Left renal pelvis (tissue), 4 donors: ENCODE results near the gene RNASEH2A. TPM values are rescaled to one million over a fixed set of nuclear protein-coding genes. Genes with fewer than 3 reads are reported as not detected.

ENCODE experiments used
- DNase-seq, 4 donors: peaks; one replicate each; pipeline ENCODE4 v3.0.0-alpha.2; 2013; ENCODE audit warnings: low read depth in 4 of 4, low spot score in 3 of 4
- polyA plus RNA-seq, 4 donors: library from polyadenylated mRNA; unstranded; fragments of 120-200 nt; gene quantifications; one replicate each; pipeline ENCODE4 v1.2.1, GENCODE V29; 2013; ENCODE audit not compliant: insufficient read length in 4 of 4

Gene RNASEH2A
- 10 to 100 TPM; 25.6 to 38.5 (median 29.9) TPM for polyA plus RNA-seq

DNA sequence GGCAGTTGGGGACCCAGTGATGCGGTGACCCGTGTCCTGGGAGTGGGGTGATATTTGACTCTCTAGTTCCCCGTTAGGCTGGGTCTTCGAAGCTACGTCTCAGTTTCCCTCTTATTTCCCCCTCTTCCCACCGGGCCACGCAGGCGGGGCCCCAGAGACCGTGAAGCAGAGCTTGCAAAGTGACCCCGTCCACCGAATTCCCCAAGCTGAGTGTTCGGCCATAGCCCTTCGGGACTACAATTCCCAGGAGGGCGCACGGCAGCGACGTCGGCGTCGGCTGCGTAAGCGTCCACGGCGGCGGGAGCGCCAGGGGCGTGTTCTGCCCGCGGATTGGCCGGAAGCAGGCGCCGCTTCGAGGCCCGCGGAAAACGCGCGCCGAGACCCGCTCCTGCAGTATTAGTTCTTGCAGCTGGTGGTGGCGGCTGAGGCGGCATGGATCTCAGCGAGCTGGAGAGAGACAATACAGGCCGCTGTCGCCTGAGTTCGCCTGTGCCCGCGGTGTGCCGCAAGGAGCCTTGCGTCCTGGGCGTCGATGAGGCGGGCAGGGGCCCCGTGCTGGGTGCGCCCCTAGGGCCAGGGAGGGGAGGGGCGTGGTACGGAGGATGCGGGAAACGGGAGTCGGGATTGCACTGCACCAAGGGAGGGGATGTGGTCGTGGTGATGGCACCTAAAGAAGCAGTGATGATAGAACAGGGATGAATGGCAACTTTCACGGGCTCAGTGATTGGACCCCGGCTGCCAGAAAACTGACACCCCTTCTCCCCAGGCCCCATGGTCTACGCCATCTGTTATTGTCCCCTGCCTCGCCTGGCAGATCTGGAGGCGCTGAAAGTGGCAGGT, at the start of gene RNASEH2A:
Gene RNASEH2A, plus strand, starts transcription at position 343 of the 840 bp plus-strand sequence. Its CDS starts 90 bp downstream, at position 433.
- DNase-seq = no peak

DNA sequence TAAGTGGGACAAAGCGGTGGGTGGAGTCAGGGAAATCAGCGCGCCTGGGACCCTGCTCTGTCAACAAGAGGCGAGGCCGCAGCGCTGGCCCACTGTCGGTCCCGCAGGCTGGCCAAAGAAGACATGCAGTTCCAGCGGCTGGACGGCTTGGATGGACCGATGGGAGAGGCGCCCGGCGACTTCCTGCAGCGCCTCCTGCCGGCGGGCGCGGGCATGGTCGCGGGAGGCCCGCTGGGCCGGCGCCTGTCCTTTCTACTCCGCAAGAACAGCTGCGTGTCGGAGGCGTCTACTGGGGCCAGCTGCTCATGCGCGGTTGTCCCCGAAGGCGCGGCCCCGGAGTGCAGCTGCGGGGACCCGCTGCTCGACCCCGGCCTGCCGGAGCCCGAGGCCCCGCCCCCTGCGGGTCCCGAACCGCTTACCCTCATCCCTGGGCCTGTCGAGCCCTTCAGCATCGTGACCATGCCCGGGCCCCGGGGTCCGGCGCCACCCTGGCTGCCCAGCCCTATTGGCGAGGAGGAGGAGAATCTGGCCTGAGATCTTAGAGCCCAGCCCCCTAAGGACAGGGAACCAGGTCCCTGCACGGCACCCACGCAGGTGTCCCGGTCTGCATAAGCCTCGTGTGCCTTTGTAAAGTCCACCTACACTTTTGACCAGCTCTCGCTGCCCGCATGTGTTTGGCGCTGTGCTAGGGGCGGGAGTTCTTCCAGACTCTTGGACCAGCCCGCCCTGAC, 48.7 kb upstream of the RNASEH2A start:
- peak in 1 of 4 donors; percentile 38 for DNase-seq

DNA sequence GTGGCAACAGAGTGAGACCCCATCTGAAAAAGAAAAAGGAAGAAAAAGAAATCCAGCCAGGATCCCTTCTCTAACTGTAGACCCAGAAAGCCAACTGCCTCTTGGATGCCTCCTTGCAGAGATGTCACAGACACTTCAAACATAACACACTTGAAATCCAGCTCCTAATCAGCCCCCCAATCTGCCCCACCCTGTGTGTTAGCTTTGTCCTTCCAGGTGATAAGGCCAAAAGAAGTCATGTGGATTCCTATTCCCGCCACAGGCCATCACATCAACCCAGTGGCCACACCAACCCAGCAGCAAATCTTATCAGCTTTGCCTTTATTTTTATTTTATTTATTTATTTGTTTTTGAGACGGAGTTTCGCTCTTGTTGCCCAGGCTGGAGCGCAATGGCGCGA, 46.7 kb upstream of the RNASEH2A start:
- no peak for DNase-seq

DNA sequence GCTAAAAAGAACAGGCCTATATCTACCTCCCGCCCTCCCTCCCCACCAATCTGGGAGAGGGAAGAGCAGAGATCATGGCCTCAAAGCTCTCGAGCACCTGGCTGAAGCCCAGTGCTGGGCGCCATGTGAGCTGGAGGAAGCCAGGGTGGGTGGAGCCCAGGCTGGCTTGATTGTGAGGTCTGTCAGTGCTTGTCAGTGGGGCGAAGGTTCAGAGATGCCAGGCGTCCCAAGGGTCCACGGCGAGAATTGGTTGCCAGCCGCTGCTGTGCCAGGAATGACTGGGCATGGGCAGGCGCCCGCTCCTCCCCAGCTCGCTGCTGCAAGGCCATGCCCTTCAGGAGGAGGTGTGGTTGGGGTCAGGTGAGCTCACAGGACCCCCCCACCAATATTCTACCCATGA, 43.3 kb upstream of the RNASEH2A start:
- no peak for DNase-seq

DNA sequence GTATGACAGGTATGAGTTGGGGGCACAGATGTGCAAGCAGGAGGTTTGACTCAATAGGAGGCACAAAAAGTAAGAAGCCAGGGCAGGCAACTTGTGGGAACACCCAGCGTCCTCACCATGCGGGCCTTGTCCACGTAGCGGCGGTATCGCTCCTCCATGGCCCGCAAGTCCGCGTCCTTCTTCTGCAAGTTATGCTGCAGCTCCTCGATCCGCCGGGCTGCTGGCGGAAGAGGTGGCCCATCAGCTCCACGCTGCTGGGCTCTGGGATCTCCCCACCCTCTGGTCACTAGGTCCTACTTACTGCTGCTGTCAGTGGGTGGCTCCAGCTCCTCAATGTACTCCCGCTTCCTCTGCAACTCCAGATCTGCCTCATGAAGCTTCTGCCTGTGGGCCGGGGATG, 41.7 kb upstream of the RNASEH2A start:
- no peak for DNase-seq

DNA sequence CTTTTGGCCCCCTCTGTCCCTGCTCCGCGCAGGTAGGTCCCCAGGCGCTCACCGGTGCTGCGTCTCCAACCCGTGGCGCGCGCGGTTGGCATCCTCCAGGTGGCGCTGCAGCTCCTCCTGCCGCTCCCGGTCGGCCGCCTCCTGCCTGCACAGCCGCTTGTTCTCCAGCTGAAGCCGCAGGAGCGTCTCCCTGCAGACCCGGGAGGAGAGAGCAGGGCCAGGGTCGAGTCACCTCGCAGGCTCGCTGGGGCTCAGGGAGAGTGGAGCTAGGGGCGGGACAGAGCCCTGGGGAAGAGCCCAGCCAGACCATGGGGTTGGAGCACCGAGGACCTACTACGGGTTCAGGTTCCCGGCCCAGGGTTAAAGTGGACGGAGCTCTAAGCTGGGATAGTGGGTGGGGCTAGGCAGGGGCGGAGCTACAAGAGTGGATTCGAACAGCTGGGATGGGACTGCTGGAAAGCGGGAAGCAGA, 40.3 kb upstream of the RNASEH2A start:
- no peak for DNase-seq

DNA sequence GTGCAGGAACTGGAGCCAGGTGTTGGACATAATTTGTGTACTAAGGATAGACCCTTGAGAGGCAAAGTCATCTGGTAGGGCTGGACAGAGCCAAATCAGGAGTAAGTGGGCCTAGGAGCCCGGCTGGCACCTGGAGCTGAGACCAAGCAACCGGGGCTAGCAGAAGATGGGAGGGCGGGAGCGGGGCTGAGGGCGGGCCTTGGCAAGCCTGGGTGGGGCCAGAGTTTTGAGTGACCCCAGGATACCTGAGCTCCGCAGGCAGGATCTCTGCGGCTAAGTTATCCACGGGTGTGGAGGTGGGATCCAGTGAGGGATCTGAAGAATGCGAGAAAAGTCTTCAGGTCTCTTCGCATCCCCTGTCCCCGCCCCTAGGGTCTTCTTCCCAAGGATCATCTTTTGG, 39.2 kb upstream of the RNASEH2A start:
- DNase-seq = no peak

DNA sequence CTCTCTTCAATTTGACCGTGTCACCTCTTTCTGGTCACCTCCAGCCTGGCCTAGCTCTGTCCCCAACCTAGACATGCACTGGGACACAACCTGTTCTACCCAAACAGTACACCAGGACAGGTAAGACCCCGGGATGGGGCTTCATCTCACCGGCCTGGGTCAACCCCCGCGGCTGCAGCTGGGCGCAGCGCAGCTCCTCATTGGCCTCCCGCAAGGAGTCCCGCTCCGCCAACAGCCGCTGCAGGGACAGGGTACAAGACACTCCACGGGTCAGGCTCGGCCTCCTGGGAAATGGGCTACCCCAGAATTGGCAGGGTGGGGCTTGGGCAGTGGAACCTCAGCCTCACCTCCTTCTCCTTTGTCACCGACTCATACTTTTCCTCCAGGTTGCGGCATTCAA, 38.7 kb upstream of the RNASEH2A start:
- DNase-seq = no peak

DNA sequence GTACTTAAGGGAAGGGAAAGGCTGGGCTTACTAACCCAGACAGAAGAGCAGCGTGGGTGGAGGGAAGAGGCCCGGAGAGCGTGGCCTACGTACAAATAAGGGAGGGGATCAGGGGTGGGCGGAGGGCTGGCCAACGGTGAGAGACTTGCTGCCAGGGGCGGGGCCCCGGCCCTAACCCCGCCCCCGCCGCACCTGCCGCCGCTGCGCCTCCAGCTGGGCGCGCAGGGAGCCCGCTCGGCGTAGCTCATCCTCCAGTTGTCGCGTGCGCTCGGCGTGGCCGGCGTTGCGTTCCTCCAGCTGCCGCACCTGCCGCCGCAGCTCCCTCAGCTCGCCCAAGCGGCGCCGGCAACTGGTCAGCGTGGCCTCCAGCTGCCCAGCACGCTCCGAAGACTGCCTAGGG, 36.7 kb upstream of the RNASEH2A start:
- no peak for DNase-seq

DNA sequence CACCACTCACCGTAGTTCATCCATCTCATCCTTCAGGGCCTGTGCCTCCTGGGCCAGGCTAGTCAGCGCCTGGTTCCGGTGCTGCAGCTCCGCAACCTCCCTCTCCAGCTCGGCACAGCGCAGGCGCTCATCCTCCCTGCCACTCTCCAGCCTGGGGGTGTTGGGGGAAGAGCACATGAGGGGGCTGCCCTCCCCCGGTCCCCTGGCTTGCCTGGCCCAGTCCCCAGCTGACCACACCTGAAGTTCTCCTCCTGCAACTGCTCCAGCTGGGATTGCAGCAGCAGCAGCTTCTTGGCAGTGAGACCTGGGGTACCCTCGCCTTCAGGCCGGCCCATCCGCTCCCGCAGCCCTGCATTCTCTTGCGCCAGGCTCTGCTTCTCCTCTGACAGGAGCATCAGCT, 35.5 kb upstream of the RNASEH2A start:
- DNase-seq = no peak

DNA sequence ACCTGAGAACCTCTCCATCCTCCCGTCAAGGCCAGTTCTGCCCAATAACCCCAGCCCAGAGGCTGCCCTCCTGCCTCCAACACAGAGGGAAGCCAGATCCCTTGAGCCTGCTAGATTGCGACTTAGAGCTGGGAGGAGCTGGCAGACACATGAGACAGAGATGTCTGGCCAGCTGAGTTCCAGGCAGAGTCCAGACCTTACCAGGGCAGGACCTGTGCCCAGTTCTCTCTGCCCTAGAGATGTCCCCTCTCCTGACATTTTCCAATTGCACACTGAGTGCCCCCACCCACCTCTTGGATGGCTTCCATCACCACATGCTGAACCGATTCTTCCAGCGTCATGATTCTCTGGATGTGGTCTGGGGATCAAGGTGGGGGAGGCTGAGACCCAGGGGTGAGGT, 34.1 kb upstream of the RNASEH2A start:
- no peak for DNase-seq

DNA sequence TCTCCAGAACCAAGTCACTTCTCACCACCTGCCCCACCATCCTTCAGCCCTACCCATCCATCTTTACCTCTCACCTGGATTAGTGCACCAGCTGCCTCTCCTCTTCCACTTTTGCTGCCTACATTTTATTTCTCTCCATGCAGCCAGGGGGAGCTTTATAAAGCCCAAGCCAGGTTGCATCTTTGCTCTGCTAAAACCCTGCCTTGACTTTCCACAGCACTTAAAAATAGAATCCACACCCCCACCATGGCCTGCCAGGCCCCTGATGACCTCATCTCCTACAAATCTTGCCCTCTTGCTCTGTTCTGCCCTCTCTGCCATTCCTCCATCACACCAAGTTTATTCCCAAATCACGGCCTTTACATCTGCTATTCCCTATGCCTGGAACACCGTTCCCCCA, 32.8 kb upstream of the RNASEH2A start:
- DNase-seq = no peak

DNA sequence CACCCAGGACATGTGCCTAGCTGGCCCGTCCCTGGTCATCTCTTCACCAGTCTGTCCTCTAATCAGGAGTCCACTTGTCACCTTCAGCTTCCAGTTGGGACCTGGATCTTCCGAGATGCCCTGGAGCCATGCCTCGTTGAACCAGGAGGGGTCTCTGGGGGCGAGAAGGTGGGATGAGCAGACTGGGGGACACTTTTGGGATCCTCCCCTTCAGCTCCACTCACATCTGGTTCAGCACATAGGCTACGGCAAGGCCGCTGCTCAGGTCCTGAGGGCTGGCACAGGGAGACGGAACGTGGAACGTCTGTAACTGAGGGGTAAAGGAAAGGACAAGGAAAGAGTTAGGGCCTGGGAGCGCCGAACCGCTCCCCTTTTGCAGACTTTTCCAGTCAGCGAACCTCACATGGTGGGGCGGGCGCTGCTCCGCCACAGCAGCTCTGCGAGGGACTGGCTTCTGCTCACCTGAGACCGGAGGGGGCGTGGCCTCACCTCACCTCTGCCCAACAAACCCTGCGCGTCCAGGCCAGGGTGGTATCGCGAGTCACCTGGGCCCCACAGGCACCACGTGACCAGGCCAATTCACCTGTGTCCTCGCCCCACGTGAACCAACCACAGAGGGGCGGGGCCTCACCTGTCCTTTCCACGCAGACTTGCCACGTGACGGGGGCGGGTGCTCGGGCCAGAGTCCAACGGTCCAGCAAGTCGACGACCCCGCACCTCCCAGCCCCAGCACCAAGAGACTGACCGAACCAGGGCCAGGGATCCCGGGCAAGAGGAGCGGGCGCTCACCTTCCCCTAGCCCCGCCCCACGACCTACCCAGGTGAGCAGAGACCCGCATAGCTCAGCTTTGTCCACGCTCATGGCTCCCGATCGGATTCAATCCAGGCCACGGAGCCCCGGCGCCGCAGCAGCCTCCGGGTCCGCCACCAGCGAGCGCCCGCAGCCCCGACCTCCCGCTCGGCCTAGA, 31.5 kb upstream of the RNASEH2A start, which contains the start of gene HOOK2:
Gene HOOK2, minus strand, starts transcription at position 965 of the 968 bp plus-strand sequence. Its CDS starts 103 bp downstream, at position 862.
- no peak for DNase-seq

DNA sequence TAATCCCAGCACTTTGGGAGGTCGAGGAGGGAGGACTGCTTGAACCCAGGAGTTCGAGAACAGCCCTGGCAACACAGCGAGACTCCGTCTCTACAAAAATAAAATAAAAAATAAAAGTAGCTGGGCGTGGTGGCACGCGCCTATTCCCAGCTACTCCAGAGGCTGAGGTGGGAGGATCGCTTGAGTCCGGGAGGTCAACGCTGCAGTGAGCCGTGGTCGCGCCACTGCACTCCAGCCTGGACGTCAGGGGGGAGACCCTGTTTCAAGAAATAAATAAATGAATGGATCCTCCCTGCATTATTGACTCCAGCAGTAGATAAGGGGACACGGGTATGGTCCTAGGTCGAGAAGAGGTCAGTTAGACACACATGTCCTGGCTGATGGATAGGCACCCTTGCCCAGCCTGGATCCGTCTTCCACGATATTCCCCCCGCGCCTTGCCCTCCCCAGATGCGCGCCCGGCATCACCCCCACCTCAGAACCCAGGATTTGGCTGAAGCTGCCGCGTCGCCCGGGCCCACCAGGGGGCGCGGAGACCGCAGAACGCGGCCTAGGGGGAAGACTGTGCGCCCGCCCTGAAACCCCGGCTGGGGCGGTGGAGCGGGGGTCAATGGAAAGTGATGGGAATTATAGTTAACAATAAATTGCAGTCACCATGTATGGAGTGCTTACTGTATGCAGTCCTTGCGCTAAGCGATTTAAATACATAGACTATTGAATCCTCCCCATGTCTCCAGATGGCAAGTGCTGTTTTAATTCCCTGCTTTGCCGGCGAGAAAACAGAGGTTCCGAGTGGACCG, 29.0 kb upstream of the RNASEH2A start:
- no peak for DNase-seq

DNA sequence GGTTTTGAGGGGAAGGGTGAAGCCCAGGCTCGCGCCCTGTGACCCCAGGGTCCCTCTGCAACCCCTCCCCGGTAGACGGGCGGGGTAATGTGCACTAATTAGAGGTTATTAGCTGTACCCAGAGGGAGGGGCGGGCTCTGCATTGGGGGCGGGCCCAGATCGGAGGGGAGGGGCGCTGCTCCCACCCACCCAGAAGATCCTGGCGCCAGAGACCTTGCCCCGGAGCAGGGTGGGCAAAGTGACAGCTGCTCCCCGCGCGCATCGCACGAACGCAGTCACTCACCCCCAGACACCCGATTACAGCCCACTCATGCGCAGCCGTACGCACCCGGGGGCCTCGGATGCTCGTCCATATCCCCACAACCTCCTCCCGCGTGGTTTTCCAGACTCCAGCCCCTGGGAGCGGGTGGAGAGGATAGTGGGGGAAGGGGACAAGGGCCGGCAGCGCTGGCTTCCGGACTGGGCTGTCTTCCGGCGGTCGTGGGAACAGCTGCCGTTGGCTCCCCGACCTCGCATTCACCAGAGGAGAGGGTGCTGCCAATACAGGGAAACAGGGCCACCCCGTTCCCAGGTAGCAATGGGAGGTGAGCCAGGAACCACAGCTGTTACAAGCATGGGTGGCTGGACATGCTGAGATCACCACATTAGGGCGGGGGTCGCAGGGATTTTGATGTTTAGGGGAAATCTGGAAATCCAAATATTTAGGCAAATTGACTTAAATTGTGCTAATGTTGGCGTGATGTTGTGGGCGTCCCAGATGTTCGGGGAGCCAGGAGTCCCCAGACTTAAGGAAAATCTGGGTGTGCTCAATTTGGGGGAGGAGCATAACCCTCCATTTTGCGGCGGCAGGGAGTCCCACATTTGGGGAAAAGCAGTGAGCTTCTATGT, 28.1 kb upstream of the RNASEH2A start:
- no peak for DNase-seq

DNA sequence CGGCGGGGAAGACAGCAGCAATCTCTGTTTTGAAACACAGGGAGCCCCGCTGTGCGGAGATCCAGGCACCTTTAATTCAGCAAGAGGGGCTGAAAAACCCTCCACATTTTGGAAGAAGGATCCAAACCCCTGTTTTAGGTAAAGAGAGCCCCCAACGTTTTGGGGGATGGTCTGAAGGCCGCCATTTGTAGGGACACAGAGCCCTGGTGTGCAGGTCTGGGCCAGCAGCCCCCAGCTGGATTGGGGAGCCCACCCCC, 27.6 kb upstream of the RNASEH2A start:
- DNase-seq = no peak

DNA sequence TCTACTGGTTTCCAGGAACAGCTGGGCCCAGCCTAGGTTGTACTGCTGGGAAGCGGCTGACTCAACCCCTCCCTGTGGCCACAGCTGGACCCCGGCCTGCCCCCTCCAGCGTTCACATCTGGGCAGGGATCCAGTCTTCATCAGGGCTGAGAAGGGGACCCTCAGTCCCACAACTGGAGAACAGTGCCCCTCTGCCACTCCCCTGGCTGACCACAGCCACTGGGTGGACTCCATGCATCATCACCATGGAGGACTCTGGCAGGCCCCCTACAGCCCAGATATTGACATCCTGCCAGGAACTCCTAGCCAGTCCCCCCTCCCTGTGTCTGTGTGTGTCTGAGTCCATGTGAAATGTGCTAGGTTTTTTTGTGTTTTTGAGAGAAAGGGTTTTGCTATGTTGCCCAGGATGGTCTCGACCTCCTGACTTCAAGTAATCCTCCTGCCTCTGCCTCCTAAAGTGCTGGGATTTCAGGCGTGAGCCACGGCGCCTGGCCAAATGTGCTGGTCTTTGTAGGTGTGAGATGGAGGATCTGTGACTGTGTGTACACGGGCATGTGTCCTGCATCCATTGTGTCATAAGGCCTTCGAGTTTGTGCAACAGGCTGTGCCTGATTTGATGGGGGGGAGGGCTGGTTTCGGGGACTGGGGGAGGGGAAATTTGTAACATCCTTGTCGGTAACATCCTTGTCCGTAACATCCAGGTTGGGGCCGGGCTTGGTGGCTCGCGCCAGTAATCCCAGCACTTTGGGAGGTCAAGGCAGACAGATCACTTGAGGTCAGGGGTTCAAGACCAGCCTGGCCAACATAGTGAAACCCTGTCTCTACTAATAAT, 27.0 kb upstream of the RNASEH2A start:
- no peak for DNase-seq

DNA sequence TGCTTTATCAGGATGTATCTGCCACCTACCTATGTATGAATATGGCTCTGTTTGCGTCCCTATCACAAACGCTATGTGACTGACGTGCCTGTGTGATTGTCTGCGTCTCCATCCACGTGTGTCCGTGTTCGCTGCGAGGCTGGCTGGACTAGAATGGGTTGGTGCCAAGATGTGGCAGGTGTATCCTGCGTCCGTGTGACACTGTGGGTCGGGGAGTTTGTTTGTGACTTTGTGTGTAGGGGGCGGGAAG, 24.3 kb upstream of the RNASEH2A start:
- DNase-seq = no peak
